ENCODE results near the gene ELK1. TPM values are rescaled to one million over a fixed set of nuclear protein-coding genes. Genes with fewer than 3 reads are reported as not detected.

The ELK1 gene
- total and polyA plus RNA-seq, 2 of the 8 experiments (the other 6 are each of a cell fraction or from before 2014, with no cell fraction given): 31.9 to 42.2 TPM

GRCh38 chrX:47613082-47613481 lies 37.3 kb downstream of the ELK1 start:
- FAIRE-seq (no peak), DNase-seq (ENCODE audit: low read depth in 1 of 2, low spot score in 2 of 2) (no peak)
- Histone ChIP-seq H2BK20ac (ENCODE audit: low read length) (no peak overlapping the region), H4K5ac (ENCODE audit: insufficient read length, low read depth, low read length) (no peak overlapping the region), H3K18ac (ENCODE audit: extremely low read depth, low read length) (no peak overlapping the region), H3K79me1 (ENCODE audit: low read depth, low read length) (no peaks in the 10 kb centered on the region), H2BK12ac (ENCODE audit: low read depth, low read length) (no peak overlapping the region), H3K4ac (replicated peaks; ENCODE audit: insufficient read length, low read depth, low read length) (no peak overlapping the region), H3K56ac (replicated peaks; ENCODE audit: insufficient read length, low read depth, low read length) (no peak overlapping the region), H3K4me3 (ENCODE audit: extremely low read depth in 1 of 4, insufficient read depth in 2 of 4, low read depth in 3 of 4, low read length in 4 of 4) (no peak overlapping the region), H3K4me2 (ENCODE audit: insufficient read depth in 1 of 2, low read depth in 2 of 2, low read length in 2 of 2) (no peak overlapping the region), H2AFZ (ENCODE audit: low read length) (no peak overlapping the region), H3K36me3 (ENCODE audit: control insufficient read depth in 2 of 4, insufficient read depth in 4 of 4, low read length in 3 of 4) (no peaks in the 10 kb centered on the region), H3K27ac (ENCODE audit: low read depth, low read length) (no peak overlapping the region), H2BK15ac (ENCODE audit: low read length) (no peak overlapping the region), H2BK120ac (replicated peaks; ENCODE audit: low read depth, low read length) (no peak overlapping the region), H4K91ac (replicated peaks; ENCODE audit: insufficient read length, low read length) (no peak overlapping the region), H2AK5ac (ENCODE audit: low read depth, low read length) (no peak overlapping the region), H3K23me2 (ENCODE audit: low read depth, low read length) (no peaks in the 10 kb centered on the region), H4K20me1 (replicated peaks in 1 of 2; ENCODE audit: control insufficient read depth in 1 of 2, insufficient read depth in 2 of 2, low read length in 2 of 2) (no peaks in the 10 kb centered on the region), H3K23ac (ENCODE audit: insufficient read length) (no peak overlapping the region), H3K79me2 (ENCODE audit: control insufficient read depth in 1 of 2, insufficient read depth in 2 of 2, low read length in 2 of 2) (no peaks in the 10 kb centered on the region), H3K4me1 (replicated peaks in 1 of 4; ENCODE audit: control insufficient read depth in 3 of 4, insufficient read depth in 4 of 4, low read length in 3 of 4) (peaks cover 0 to 8% (median 3%) of the 10 kb centered on the region in 4 experiments; a peak in 6 of 7 replicates), H3K9me3 (ENCODE audit: insufficient read depth in 2 of 2, low read depth in 1 of 2, low read length in 1 of 2) (no peaks in the 10 kb centered on the region), H3K27me3 (replicated peaks in 1 of 4; ENCODE audit: control insufficient read depth in 3 of 4, extremely low read depth in 1 of 4, insufficient read depth in 3 of 4, low read length in 3 of 4) (no peaks in the 10 kb centered on the region), H4K8ac (ENCODE audit: extremely low read depth, insufficient read depth, low read length) (no peak overlapping the region), H3K14ac (ENCODE audit: insufficient read length) (no peak overlapping the region), H2BK5ac (ENCODE audit: low read depth, low read length) (no peak overlapping the region), H3K9ac (replicated peaks in 1 of 4; ENCODE audit: extremely low read depth in 1 of 4, low read depth in 3 of 4, low read length in 3 of 4) (no peak overlapping the region)
- WGBS, 2 experiments (ENCODE audit: extremely low coverage in 1 of 2, insufficient coverage in 1 of 2, insufficient read length in 1 of 2, insufficient replicate concordance in 2 of 2, low coverage in 1 of 2, low lambda C conversion rate in 2 of 2, missing lambda C conversion rate in 1 of 2): 89% methylated on average over 3 of the region's 8 CpGs; no CpG with 5 or more reads in 1 of the 2 experiments
- POLR2A ChIA-PET (ENCODE audit: partially characterized antibody): interaction anchor here (1.2 kb wide), 1 partner anchor 57 kb away, joined by 3 read pairs; no protein-coding TSS in a partner anchor
- CTCF ChIA-PET (ENCODE audit: partially characterized antibody): interaction anchor here (1.9 to 2.1 kb wide), 2 partner anchors 12 to 31 kb away, joined by 4 to 5 read pairs; no protein-coding TSS in a partner anchor
- TF ChIP-seq MAX (IDR thresholded peaks at IDR 0.05) (no peak), GTF2F1 (IDR thresholded peaks at IDR 0.05; ENCODE audit: borderline replicate concordance, low read depth, low read length) (no peak), EZH2 (IDR thresholded peaks at IDR 0.05; ENCODE audit: low read depth, low read length, severe bottlenecking) (no peak), RNF2 (IDR thresholded peaks at IDR 0.05; ENCODE audit: borderline replicate concordance, low read depth, low read length, missing control alignments, poor library complexity, severe bottlenecking) (no peak), ASH2L (IDR thresholded peaks at IDR 0.05; ENCODE audit: low read length) (no peak), NANOG (IDR thresholded peaks at IDR 0.05; ENCODE audit: insufficient read depth, low read depth, low read length, poor library complexity, severe bottlenecking) (no peak), CBX5 (IDR thresholded peaks at IDR 0.05; ENCODE audit: low read depth, low read length) (no peak), BRCA1 (IDR thresholded peaks at IDR 0.05; ENCODE audit: low read depth, low read length) (no peak), TAF7 (optimal IDR thresholded peaks at IDR 0.05; ENCODE audit: borderline replicate concordance, low read depth, low read length) (no peak), EP300 (IDR thresholded peaks at IDR 0.05; ENCODE audit: borderline replicate concordance in 1 of 2, low read depth in 2 of 2, low read length in 2 of 2) (no peak), ZNF274 (IDR thresholded peaks at IDR 0.05; ENCODE audit: borderline replicate concordance, extremely low read depth, low read length) (no peak), TBP (IDR thresholded peaks at IDR 0.05; ENCODE audit: low read depth, low read length) (no peak), CREB1 (IDR thresholded peaks at IDR 0.05) (no peak), RBBP5 (IDR thresholded peaks at IDR 0.05; ENCODE audit: borderline replicate concordance, low read depth, low read length) (no peak)

Measured in H1 (cell line).